ENCODE data around the gene HOXA11. TPM values are rescaled to one million over a fixed set of nuclear protein-coding genes. Genes with fewer than 3 reads are reported as not detected.

The HOXA11 gene
- total and polyA plus RNA-seq, 2 of the 4 experiments (the other 2 are of a cell fraction) = 0.05 TPM; not detected in 1

- H2BK20ac ChIP-seq (ENCODE audit: low read depth, low read length) = no peak overlapping the region
- DNase-seq (no peak), ATAC-seq (ENCODE audit: low read depth) (no peak)
- 100% methylated on average over 1 of the region's 30 CpGs; no CpG with 5 or more reads in 1 of the 2 experiments for WGBS, 2 experiments (ENCODE audit: extremely low coverage in 2 of 2, insufficient read length in 1 of 2)
- H3K27me3 ChIP-seq (ENCODE audit: control insufficient read depth, insufficient read depth, low read length) = peaks cover 40% of the 10 kb centered on the region
- no peak overlapping the region for H3K18ac ChIP-seq (ENCODE audit: low read depth, low read length)
- no peak overlapping the region for H3K4me2 ChIP-seq (ENCODE audit: low read depth, low read length)
- intact Hi-C loops (cut with micrococcal nuclease) = loop anchor here (1.0 to 10.0 kb wide), 4 partner anchors 793 to 1907 kb away; partner anchors contain the start of genes CBX3 and HNRNPA2B1
- peak overlapping the region; percentile 45 for H2AFZ ChIP-seq (replicated peaks; ENCODE audit: low read length, poor library complexity)
- H3K9me3 ChIP-seq (ENCODE audit: control insufficient read depth, insufficient read depth, low read length) = peaks cover 11% of the 10 kb centered on the region; the same call in 1 of the 2 replicates
- H2AK5ac ChIP-seq (ENCODE audit: low read depth, low read length) = no peak overlapping the region
- peaks cover under 1% of the 10 kb centered on the region; the same call in 1 of the 2 replicates for H3K4me1 ChIP-seq (ENCODE audit: control insufficient read depth, insufficient read depth, low read length)
- H3K27ac ChIP-seq (ENCODE audit: insufficient read depth, low read length) = no peak overlapping the region
- POLR2A ChIA-PET (ENCODE audit: unreplicated experiment) = no interaction called here
- no peaks in the 10 kb centered on the region for H3K79me1 ChIP-seq (ENCODE audit: low read depth in 1 of 2, low read length in 2 of 2)
- no peak overlapping the region for H3K14ac ChIP-seq (replicated peaks; ENCODE audit: low read depth, low read length)
- no peak overlapping the region for H4K91ac ChIP-seq (ENCODE audit: insufficient read depth, low read depth, low read length)
- in situ Hi-C loops (cut with MboI; ENCODE audit: low sequenced_read_pairs) = no loop called here
- no peak overlapping the region for H4K5ac ChIP-seq (ENCODE audit: low read depth, low read length)
- no TSS peak for BruUV-seq (replicated peaks)
- H3K4me3 ChIP-seq (ENCODE audit: insufficient read depth, low read depth, low read length) = no peak overlapping the region
- H3K23ac ChIP-seq (ENCODE audit: low read depth, low read length) = no peak overlapping the region
- H2BK120ac ChIP-seq (ENCODE audit: low read depth, low read length) = no peak overlapping the region
- H3K9me1 ChIP-seq (ENCODE audit: insufficient read depth, low read length) = no peaks in the 10 kb centered on the region
- dilution Hi-C loops (cut with HindIII; ENCODE audit: low sequenced_read_pairs, unreplicated experiment) = no loop called here
- no peaks in the 10 kb centered on the region for H4K20me1 ChIP-seq (ENCODE audit: insufficient read depth, low read length)
- no peak overlapping the region for H2BK15ac ChIP-seq (ENCODE audit: low read depth, low read length)
- H2AK9ac ChIP-seq (replicated peaks; ENCODE audit: low read depth, low read length, poor library complexity) = no peak overlapping the region
- H3K4ac ChIP-seq (ENCODE audit: low read depth, low read length) = no peak overlapping the region
- CTCF ChIA-PET = interaction anchor here (1.4 to 1.8 kb wide), 3 partner anchors 20 to 793 kb away, joined by 6 to 29 read pairs (median 6); no protein-coding TSS in a partner anchor
- no peak overlapping the region for H3K56ac ChIP-seq (ENCODE audit: extremely low read depth, insufficient read depth, low read length)
- H2BK5ac ChIP-seq (ENCODE audit: low read depth, low read length, poor library complexity, severe bottlenecking) = no peak overlapping the region
- no peaks in the 10 kb centered on the region for H3K36me3 ChIP-seq (ENCODE audit: control insufficient read depth, insufficient read depth, low read length)
- H3K9ac ChIP-seq (ENCODE audit: low read depth, low read length) = no peak overlapping the region
- no peak overlapping the region for H4K8ac ChIP-seq (ENCODE audit: low read depth in 2 of 2, low read length in 2 of 2)
- TF ChIP-seq MXI1 (IDR thresholded peaks at IDR 0.05; ENCODE audit: borderline replicate concordance, low read depth, low read length) = no peak
- TF ChIP-seq ELK1 (IDR thresholded peaks at IDR 0.05; ENCODE audit: borderline replicate concordance, low read depth, low read length) = no peak
- no peak for TF ChIP-seq POLR2A (IDR thresholded peaks at IDR 0.05; ENCODE audit: low read depth, low read length)
- TF ChIP-seq CTCF (conservative IDR thresholded peaks at IDR 0.05; ENCODE audit: low read depth, low read length) = no peak
- no peak for TF ChIP-seq NFE2L2 (IDR thresholded peaks at IDR 0.05; ENCODE audit: low read depth, low read length)
- no peak for TF ChIP-seq SMC3 (IDR thresholded peaks at IDR 0.05; ENCODE audit: low read depth, low read length)
- TF ChIP-seq MAZ (IDR thresholded peaks at IDR 0.05; ENCODE audit: borderline replicate concordance, low read depth, low read length) = no peak
- TF ChIP-seq FOS (IDR thresholded peaks at IDR 0.05; ENCODE audit: low read depth, low read length) = no peak
- TF ChIP-seq CHD1 (IDR thresholded peaks at IDR 0.05; ENCODE audit: low read depth, low read length) = no peak
- TF ChIP-seq, protein P1, sequence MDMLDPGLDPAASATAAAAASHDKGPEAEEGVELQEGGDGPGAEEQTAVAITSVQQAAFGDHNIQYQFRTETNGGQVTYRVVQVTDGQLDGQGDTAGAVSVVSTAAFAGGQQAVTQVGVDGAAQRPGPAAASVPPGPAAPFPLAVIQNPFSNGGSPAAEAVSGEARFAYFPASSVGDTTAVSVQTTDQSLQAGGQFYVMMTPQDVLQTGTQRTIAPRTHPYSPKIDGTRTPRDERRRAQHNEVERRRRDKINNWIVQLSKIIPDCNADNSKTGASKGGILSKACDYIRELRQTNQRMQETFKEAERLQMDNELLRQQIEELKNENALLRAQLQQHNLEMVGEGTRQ (IDR thresholded peaks at IDR 0.05; ENCODE audit: low read depth, low read length) = no peak
- no peak for TF ChIP-seq RAD21 (IDR thresholded peaks at IDR 0.05; ENCODE audit: low read length)
- TF ChIP-seq CEBPB (IDR thresholded peaks at IDR 0.05; ENCODE audit: low read depth, low read length) = no peak
- no peak for TF ChIP-seq BHLHE40 (IDR thresholded peaks at IDR 0.05; ENCODE audit: low read depth, low read length)
- no peak for TF ChIP-seq MAFK (IDR thresholded peaks at IDR 0.05; ENCODE audit: low read depth, low read length)
- no peak for TF ChIP-seq RFX5 (IDR thresholded peaks at IDR 0.05; ENCODE audit: low read depth, low read length)
These were observed 23.1 kb downstream of the HOXA11 start for GRCh38 chr7:27161721-27162560.

All from IMR-90 (cell line).